ENCODE results near the gene PTP4A2. TPM values are rescaled to one million over a fixed set of nuclear protein-coding genes. Genes with fewer than 3 reads are reported as not detected.

The PTP4A2 gene
- total and polyA plus RNA-seq, 10 of the 15 experiments (the other 5 are each of a cell fraction or from before 2014, with no cell fraction given) = 180 to 909 (median 375) TPM

DNA sequence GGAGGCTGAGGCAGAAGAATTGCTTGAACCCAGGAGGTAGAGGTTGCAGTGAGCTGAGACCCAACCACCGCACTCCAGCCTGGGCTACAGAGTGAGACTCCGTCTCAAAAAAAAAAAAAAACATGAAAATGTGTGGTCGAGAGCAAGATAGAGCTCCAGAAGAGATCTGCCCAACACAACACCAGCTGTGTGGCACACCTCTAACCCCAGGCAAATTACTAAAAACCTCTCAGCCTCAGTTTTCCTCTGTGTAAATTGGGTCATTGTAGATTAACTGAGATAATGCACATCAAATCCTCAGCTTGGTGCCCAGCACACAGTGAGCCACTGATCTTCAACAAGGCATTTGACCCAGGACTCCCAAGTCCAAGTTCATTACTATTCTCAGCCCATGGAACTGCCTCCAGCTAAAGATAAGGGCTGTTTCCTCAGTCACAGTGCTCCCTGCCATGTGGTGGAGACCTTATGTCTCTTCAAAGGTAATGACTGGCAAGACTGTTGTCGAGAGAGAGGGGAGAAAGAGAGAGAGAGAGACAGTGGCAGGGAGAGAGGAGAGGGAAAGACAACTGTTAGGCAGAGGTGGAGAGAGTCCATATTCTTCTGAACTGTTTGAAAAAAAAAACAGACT lies 58.1 kb downstream of the PTP4A2 start:
- Histone ChIP-seq H3K27ac (ENCODE audit: control insufficient read depth, insufficient read depth) (no peak overlapping the region), H3K4me3 (no peak overlapping the region), H4K20me1 (ENCODE audit: control insufficient read depth, insufficient read depth) (no peaks in the 10 kb centered on the region), H3K9me3 (replicated peaks; ENCODE audit: control insufficient read depth, insufficient read depth, low read length) (no peaks in the 10 kb centered on the region), H3K79me2 (ENCODE audit: control insufficient read depth, insufficient read depth, low read length) (no peaks in the 10 kb centered on the region), H3K4me1 (ENCODE audit: control insufficient read depth, insufficient read depth, low read length) (peaks cover 20% of the 10 kb centered on the region), H3K9ac (ENCODE audit: control insufficient read depth, insufficient read depth, low read length) (no peak overlapping the region), H3K36me3 (ENCODE audit: control insufficient read depth in 2 of 2, insufficient read depth in 2 of 2, low read length in 1 of 2) (no peaks in the 10 kb centered on the region), H3K4me2 (ENCODE audit: control insufficient read depth, insufficient read depth) (peak overlapping the region; percentile 53), H3K27me3 (replicated peaks in 1 of 2; ENCODE audit: control insufficient read depth in 2 of 2, insufficient read depth in 2 of 2, low read length in 1 of 2) (no peaks in the 10 kb centered on the region), H2AFZ (ENCODE audit: control insufficient read depth, low read depth, low read length) (peak overlapping the region; percentile 79)
- peak; percentile 47 for ATAC-seq
- ChIA-PET CTCF (interaction anchor here (0.6 to 2.1 kb wide), 8 partner anchors 12 to 873 kb away, joined by 3 to 7 read pairs (median 4); no protein-coding TSS in a partner anchor), RAD21 (ENCODE audit: unreplicated experiment) (interaction anchor here (0.6 to 2.3 kb wide), 11 partner anchors 9 to 371 kb away, joined by 3 to 11 read pairs (median 4); no protein-coding TSS in a partner anchor), POLR2A (interaction anchor here (0.7 to 1.4 kb wide), 6 partner anchors 31 to 92 kb away, joined by 3 to 5 read pairs (median 3); no protein-coding TSS in a partner anchor), SMC1A (ENCODE audit: uncharacterized antibody, unreplicated experiment) (interaction anchor here (0.6 to 3.1 kb wide), 20 partner anchors 10 to 91 kb away, joined by 3 to 12 read pairs (median 4); no protein-coding TSS in a partner anchor)
- DNase-seq (ENCODE audit: low read depth, low spot score) = no peak
- intact Hi-C loops (cut with micrococcal nuclease; ENCODE audit: unreplicated experiment) = no loop called here
- 2% methylated on average over 4 of the region's 4 CpGs for WGBS (ENCODE audit: insufficient coverage, insufficient replicate concordance, low lambda C conversion rate, missing lambda C conversion rate)
- no TSS peak for BruUV-seq (replicated peaks)
- in situ Hi-C loops (cut with MboI) = no loop called here
- no peak for FAIRE-seq
- TF ChIP-seq DPF2 (IDR thresholded peaks at IDR 0.05) (no peak), CBX3 (IDR thresholded peaks at IDR 0.05; ENCODE audit: borderline replicate concordance, low read depth) (no peak), SMAD5 (IDR thresholded peaks at IDR 0.05; ENCODE audit: low read depth) (no peak), CHD4 (IDR thresholded peaks at IDR 0.05) (no peak), ZNF622 (IDR thresholded peaks at IDR 0.05) (no peak), GATAD2B (conservative IDR thresholded peaks at IDR 0.05; ENCODE audit: low read depth) (no peak), NR2C1 (IDR thresholded peaks at IDR 0.05) (no peak), MEF2B (IDR thresholded peaks at IDR 0.05; ENCODE audit: partially characterized antibody, poor library complexity, severe bottlenecking) (no peak), YY1 (IDR thresholded peaks at IDR 0.05; ENCODE audit: low read depth, low read length) (no peak), IKZF1 (conservative IDR thresholded peaks at IDR 0.05) (no peak)
- TF ChIP-seq, protein P1, sequence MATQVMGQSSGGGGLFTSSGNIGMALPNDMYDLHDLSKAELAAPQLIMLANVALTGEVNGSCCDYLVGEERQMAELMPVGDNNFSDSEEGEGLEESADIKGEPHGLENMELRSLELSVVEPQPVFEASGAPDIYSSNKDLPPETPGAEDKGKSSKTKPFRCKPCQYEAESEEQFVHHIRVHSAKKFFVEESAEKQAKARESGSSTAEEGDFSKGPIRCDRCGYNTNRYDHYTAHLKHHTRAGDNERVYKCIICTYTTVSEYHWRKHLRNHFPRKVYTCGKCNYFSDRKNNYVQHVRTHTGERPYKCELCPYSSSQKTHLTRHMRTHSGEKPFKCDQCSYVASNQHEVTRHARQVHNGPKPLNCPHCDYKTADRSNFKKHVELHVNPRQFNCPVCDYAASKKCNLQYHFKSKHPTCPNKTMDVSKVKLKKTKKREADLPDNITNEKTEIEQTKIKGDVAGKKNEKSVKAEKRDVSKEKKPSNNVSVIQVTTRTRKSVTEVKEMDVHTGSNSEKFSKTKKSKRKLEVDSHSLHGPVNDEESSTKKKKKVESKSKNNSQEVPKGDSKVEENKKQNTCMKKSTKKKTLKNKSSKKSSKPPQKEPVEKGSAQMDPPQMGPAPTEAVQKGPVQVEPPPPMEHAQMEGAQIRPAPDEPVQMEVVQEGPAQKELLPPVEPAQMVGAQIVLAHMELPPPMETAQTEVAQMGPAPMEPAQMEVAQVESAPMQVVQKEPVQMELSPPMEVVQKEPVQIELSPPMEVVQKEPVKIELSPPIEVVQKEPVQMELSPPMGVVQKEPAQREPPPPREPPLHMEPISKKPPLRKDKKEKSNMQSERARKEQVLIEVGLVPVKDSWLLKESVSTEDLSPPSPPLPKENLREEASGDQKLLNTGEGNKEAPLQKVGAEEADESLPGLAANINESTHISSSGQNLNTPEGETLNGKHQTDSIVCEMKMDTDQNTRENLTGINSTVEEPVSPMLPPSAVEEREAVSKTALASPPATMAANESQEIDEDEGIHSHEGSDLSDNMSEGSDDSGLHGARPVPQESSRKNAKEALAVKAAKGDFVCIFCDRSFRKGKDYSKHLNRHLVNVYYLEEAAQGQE (IDR thresholded peaks at IDR 0.05; ENCODE audit: low read depth, low read length) = no peak

All from GM12878 (cell line).